Right ventricle myocardium superior (tissue), 1 donor: ENCODE measurements around the gene ERMN. TPM values are rescaled to one million over a fixed set of nuclear protein-coding genes. Genes with fewer than 3 reads are reported as not detected.

Experiments used
- ATAC-seq: fragments of 200-7000 bp; cut with Tn5 transposase; one replicate; pipeline ENCODE4 v1.9.1; 2020; ENCODE audit warnings: mild to moderate bottlenecking; ENCODE audit not compliant: poor library complexity
- DNase-seq: peaks from one replicate; pipeline ENCODE4 v3.0.0-alpha.2; 2020
- intact Hi-C: fragments of 100-400 bp; cut with DNase I; formaldehyde crosslinking; loops from one replicate; pipeline ENCODE4 v1.11.2; 2022
- total RNA-seq: library from RNA; stranded (reverse); fragmentation: NEBNext Ultra II Directional; extraction: Animal tissue kit (Norgen Biotek cat#: 25700); gene quantifications from one replicate; pipeline ENCODE4 v1.2.1, GENCODE V29; 2021
- donor health status: DM: no; HTN: yes; CAD: no; lungs with severe emphysema.

ERMN gene
- total RNA-seq, 1 donor from 2014 or later: not detected

DNA sequence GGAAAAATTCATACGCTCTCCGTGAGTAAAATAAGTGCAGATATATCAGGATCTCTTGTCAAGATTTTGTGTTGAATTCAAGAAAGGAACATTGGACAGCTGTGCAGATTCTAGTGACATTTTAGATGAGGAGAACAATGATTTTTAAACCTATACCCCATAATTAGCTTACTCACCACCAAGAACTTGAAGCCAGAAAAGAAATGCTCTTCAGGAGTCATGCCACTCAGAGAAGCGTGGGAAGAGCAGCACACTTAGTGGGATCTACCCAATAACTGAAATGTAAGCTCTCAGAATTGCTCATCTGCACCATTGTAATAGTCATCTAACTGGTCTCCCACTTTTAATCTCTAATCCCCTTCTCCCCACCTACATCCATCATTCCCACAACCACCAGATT, 9.2 kb upstream of the ERMN start:
- ATAC-seq (no peak), DNase-seq (no peak)
- intact Hi-C loops: no loop called here

DNA sequence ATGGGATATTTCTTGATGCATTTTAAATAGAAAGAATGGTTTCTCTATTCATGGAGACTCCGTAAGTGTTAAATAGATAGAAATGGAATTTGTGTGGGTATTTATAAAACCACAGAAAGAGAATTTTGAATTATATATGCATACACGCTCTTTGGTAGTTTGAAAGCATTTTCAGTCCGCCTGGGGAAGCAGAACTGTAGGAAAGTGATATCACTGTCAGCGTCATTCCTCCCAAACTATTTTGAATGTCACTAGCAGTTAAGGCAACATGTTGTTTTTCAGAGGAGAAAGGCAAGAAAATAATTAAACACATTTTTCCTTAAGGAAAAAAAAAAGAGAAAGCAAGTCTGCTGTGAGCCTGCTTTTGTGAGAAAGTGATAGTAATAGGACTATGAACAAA, 8.7 kb upstream of the ERMN start:
- no peak for DNase-seq
- intact Hi-C loops: no loop called here
- no peak for ATAC-seq

DNA sequence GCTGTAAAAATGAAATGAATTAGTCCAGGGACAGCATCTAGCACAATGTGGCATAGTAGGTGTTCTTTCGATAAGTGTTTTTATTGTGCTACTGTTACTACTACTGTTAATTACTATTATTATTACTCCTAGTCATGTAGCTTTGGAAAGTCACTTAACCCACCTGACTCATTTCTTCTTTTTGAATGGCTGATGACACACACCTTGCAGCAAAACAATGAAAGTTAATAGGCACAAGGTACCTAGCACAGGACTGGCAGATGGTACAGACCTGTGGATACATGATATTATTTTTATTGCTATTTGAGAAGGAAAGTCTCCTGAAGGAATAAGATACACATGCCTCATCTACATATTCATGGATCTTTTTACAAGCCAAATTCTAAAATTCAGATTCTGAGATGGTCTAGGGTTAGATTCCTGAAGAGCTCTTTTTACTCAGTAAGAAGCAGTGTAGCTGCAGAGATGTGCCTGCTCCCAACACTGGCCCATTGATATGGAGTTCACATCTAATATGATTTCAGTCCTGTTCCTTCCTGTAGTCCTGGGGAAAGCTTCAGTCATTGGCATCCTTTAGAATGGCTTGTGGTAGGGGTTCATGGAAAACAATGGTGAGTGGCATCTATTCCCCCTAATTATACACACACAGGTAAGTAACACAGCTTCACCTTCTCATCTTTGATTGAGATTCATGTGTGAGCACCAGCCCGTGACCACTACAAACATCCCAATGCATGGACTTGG, 7.9 kb upstream of the ERMN start:
- ATAC-seq: no peak
- no peak for DNase-seq
- intact Hi-C loops: no loop called here

DNA sequence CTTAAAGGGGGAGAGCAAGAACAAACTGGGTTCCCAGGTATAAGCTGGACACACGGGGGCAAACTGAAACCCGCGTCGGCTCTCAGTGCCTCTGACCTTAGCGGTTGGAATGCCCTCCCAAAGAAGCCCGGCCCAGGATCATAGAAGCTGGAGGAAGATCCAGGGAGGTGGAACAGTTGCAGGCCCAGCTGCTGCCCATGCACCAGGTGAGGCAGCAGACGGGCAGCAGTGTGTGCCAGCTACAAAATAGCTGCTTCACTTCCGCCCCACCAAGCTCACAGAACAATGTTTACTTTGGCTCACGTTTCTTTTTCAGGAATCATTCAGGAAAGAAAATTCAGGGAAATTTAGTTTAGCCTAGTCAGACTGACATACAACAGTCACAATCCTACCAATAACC, 3.9 kb upstream of the ERMN start:
- ATAC-seq: no peak
- intact Hi-C loops: no loop called here
- no peak for DNase-seq

DNA sequence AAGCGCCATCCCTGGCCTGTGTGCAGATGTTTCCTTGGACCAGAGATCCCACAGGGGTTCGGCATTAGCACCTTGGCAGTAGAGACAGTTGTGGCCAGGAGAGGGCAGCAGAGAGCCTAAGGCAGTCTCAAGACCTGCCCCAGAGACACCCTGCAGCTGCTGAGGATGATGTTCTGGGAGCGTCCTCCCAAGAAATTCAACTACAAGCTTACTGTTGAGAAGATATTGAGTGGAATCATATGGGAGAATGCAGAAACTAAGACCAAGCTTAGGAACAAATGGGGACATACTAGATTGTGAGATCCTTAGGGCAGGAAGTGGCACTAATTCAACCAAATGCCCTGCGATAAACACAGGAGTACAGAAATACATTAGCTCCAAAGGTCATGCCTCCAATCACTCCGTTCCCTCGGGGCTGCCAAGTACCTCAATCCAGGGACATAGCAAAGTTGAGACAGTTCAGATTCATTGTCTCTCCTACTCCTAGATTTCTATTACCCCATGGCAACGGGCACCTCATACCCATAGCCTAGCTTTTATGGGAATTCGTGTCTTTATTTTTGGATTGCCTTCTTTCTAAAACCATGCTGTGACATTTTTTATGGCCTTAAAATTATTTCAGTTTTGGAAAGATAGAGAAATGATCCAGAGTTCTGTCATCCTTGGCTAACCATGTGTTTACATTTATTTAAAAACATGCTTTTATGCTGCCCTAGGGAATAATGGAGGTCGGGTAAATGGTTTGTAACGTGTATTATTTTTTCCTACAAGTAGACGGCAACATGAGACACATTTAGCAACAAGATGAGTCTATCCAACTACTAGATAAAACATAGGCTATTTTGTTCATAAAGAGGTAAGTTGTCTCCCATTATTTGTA, 2.2 kb upstream of the ERMN start:
- ATAC-seq (peak; percentile 96), DNase-seq (peak; percentile 88)
- intact Hi-C loops: no loop called here

DNA sequence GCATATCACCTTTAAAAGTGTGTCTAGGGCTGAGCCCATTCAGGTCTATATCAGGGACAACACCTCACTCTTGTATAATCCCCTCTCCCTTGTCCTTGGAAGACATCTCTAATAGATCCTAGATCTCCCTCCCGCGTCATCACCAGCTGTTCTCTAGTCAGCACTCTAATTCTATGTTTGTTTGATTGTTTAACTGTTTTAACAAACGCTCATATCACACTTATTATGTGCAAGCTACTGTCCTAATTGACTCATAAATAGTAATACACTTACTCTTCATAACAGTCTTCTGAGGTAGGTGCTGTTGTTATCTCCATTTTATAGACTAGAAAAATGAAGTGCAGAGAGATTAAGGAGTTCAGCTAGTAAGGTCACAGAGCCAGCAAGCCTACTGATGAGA, 1.6 kb upstream of the ERMN start:
- DNase-seq (no peak), ATAC-seq (no peak)
- intact Hi-C loops: no loop called here

DNA sequence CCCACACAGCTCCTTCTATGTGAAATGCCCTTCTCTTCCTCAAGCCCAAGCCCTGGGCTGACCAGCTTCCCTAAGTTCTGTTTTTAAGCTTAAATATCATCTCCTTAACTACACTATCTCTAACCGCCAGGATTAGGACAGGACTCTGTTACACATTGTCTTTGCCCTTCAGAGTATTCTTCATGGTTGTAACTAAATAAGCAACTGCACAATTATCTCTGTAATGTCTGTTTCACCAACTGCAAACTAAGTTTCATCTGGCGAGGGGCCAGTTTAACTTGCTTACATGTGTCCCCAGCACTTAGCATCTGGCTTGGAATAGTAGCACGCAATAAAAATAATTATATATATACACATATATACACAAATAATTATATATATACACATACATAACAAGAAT, 1.1 kb upstream of the ERMN start:
- DNase-seq (no peak), ATAC-seq (peak; percentile 39)
- intact Hi-C loops: no loop called here

DNA sequence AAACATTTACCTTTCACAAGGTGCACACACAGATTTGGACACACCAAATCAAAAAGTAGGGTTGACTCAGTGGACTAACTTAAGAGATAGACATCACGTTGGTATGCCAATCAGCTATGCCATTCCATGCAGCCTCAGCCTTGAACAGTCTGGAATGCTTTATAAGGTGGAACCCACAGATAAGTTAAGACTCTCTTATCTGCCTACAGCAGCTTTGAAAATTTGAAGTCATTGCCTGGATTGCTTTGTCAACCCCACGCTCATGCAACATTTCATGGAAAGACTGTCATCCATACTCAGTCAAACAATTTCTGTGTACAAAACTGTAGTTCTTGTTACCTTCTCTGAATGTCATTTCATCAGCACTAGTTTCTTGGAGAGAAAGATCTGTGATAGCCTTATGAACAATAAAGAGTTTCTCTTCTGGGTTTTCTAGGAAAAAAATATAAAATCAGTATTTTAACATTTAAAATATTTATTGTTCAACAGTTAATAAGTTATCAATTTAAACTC, 1.2 kb downstream of the ERMN start:
- intact Hi-C loops: no loop called here
- no peak for DNase-seq
- ATAC-seq: no peak

DNA sequence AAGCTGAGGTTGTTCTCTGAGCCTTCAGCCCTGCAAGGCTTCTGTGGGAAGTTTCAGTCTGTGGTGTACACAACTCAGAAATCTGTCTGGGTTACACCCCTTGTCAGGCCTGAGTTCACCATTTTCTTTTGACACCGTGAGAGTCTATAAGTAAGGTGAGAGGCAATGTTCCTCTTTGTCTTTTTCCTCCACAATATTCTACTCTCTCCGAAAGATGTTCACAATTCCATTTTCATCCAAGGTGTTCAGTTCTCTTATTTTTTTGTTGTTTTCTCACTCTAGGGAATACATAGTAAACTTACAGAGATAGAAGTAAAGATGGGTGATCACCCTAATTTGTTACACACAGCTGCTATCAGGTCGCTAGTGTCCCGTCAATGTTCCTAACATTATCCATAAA, 3.2 kb downstream of the ERMN start:
- no peak for ATAC-seq
- intact Hi-C loops: no loop called here
- no peak for DNase-seq

DNA sequence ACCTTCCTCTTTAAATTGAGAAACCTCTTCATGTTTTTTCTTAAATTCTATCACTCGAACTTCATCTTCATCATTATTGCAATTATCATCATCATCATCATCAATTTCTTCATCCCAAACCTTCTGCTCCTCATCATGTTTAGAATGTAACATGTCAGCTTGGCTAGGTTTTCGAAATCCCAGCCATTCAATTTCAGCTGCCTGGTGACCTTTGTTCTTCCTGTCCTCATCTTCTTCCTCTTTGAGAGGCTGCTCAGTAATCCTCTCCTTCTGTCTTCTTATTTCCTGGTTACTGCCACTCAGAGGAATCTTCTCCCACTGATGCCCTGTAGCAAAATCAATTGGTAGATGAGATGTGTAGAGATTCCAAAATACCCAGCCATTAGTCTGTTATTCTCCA, 4.2 kb downstream of the ERMN start:
- ATAC-seq (no peak), DNase-seq (no peak)
- intact Hi-C loops: no loop called here

DNA sequence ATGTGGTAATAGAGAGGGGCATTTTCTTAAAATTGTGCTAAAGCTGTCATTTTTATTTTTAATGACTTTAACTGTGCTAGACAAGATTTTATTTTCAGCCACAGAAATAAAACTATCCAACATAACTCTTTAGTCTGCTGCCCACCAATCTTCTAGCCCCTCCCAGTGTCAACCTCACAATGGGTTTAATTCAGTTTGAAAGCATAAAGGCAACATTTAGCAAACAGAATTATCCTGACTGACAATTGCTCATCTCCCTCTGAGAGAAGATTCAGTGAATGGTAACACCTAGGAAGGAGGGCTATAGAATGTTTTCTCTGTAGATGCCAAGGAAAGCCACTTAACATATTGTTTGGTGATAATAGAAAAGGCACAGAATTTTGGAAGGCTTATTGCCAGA, 5.2 kb downstream of the ERMN start:
- DNase-seq (no peak), ATAC-seq (no peak)
- intact Hi-C loops: no loop called here

DNA sequence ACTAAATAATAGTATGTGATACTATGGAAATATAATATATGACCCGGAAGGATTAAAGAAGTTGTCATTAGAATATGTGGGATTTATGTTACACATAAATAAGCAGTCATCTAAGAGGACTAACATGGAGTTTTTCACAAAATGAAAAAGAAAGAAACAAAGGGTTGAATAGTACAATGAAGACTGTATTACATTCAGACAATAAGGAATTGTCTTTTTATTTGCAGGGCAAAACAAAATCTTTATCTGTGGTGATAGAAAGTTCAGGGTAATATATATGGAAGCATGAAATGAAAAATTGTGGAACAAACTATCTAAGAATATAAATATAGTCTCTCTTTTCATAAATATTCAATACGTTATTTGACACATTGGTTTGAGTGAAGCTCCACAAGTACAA, 5.8 kb downstream of the ERMN start:
- no peak for ATAC-seq
- intact Hi-C loops: no loop called here
- no peak for DNase-seq

DNA sequence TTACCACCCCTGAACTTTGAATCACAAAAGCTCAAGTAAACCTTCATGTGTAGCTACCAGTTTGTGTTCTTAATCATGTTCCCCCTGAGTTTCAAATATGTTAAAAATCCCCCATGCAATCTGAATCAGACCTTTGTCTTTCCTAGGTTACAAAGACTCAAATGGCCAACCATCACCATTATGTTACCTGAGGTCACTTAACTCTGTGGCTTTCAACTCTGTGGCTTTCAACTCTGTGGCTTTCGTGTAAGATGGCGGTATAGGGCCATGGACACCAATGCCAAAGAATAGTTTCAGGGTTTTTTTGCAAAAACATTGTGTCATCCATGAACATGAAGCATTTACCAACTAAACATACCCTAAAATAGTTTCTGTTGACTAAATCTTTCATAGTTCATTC, 6.7 kb downstream of the ERMN start:
- intact Hi-C loops: no loop called here
- ATAC-seq (no peak), DNase-seq (no peak)

DNA sequence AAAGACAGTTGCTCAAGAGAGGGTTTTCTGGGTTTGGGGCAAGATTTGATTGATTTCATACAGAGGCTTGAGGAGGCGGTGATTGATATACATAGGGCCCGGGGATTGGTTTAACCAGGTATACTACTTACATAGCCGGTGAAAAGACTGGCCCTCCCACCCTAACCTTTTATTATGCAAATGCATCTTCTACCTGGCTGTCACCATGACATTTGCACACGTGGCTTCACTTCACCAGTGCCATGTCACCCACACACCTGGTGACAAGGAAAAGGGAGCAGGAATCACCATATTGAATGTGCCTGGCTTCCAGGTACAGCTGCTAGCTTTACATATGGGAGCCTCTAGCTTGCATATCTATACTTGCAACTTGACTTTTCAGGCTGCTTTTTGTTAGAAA, 9.7 kb downstream of the ERMN start:
- intact Hi-C loops: no loop called here
- no peak for DNase-seq
- ATAC-seq: no peak

DNA sequence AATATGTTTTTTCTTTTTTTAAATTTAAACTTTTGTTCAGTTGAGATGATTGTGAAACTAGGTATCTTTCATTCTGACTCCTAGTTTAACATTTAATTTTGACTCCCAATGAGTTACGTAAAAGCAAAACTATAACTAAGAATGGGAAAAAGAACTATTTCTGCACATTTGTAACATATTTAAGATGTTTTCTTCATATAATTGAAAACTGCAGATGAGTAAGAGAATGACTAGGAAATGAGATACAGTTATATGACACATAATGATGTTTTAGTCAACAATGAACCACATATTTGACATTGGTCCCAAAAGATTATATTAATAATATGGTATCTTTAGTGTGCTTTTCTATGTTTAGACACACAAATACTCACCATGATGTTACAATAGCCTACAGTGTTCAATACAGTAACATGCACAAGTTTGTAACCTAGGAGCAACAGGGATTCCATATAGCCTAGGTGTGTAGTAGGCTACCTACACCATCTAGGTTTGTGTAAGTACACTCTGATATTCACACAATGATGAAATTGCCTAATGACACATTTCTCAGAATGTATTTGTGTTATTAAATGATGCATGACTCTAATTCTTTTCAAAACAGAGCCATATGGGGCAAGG, 12.6 kb downstream of the ERMN start:
- intact Hi-C loops: no loop called here
- DNase-seq (no peak), ATAC-seq (no peak)

DNA sequence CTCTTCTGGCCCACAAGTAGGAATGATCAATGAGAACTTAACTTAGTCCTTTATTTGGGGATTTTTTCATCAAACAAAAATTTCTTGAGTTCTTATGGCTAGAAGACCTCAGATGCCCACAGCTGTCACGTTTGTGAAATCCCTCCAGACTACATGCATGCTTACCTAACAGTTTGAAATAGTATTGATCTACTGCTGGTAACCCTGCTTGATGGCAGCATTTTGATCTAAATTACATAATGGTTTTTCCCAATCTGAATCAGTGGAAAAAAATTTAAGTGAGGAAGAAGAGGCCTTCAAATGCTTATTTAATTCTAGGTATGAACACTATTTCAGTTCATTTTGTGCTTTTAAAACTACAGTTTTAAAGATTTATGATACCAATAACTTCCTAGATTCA, 13.9 kb downstream of the ERMN start:
- ATAC-seq: no peak
- intact Hi-C loops: no loop called here
- no peak for DNase-seq

DNA sequence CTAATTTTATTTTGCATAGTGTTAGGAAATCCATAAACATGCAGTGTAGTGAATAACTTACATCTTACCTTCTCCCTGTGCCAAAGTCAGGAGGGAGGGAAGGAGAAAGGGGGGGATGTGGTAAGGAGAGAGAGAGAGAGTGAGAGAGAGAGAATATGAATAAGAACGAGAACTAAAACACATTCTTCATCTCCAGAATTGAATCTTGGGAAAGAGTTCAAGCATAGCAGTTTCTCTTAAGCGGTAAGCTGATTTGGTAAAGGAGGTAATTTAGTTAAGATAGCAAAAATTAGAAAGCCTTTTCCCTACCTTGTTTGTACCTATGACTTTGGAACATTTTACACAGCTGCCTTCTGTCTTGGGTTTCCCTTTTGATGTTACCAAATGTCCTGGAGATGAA, 15.7 kb downstream of the ERMN start:
- DNase-seq (no peak), ATAC-seq (no peak)
- intact Hi-C loops: loop anchor here (10.0 kb wide), 2 partner anchors 285 to 705 kb away; no protein-coding TSS in a partner anchor

DNA sequence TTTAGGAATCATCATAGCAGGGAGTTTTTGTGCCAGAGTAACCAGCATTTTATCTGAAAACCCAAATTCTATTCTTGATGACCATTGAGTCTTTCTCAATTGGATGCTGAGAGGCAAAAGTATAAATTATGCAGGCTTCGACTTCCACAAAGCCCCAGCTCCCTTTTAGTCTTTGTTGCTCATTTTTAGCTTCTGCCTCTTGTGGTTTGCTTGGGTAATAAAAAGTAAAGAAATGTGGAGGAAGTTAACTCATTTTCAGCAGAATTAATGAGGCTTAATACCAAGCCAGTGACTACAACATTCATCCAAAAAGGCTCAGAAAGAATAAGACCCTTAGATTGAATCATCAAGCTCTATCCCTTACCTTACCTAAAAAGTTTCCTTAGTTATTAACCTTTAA, 18.6 kb downstream of the ERMN start:
- no peak for DNase-seq
- intact Hi-C loops: loop anchor here (10.0 kb wide), 2 partner anchors 288 to 708 kb away; no protein-coding TSS in a partner anchor

DNA sequence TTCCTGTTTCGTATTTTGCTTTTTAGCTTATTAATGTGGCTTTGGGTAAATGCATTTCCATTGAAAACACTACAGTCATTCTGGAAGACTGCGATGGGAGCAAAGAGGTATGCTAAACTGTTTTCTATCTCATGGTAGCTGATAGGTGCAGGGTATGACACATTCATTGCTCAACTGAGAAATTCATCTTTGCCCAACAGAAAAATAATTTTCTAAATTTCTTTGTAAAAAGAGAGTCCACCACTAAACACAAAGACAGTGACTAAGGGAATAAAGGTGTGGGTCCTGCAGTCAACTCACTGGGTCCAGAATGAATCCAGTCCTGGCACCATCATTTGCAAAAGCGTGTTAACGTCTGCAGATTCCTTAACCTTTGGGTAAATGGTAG, 19.9 kb downstream of the ERMN start:
- no peak for ATAC-seq
- intact Hi-C loops: loop anchor here (10.0 kb wide), 2 partner anchors 289 to 709 kb away; no protein-coding TSS in a partner anchor
- DNase-seq: no peak

More for the DNA sequence above, 18.6 kb downstream of the ERMN start:
- ATAC-seq: no peak
